HG02610 (cell line): Measurements from ENCODE around the gene FLRT2.

Source experiments
- ATAC-seq: cut with Tn5 transposase; IDR thresholded peaks from one replicate; pipeline ENCODE4 v1.9.1; 2021; ENCODE audit warnings: mild to moderate bottlenecking, moderate library complexity; ENCODE audit not compliant: unreplicated experiment

The FLRT2 gene

GRCh38 chr14:85594217-85594616 is 64.3 kb downstream of the FLRT2 start:
- ATAC-seq = no peak

GRCh38 chr14:85595981-85596380 is 66.0 kb downstream of the FLRT2 start:
- no peak for ATAC-seq

- ATAC-seq = no peak
These were observed 66.6 kb downstream of the FLRT2 start for GRCh38 chr14:85596562-85596961.

GRCh38 chr14:85597701-85598100 is 67.8 kb downstream of the FLRT2 start:
- ATAC-seq = no peak

- no peak for ATAC-seq
These were observed 70.0 kb downstream of the FLRT2 start for GRCh38 chr14:85599939-85600338.

GRCh38 chr14:85601246-85601645 is 71.3 kb downstream of the FLRT2 start:
- no peak for ATAC-seq

GRCh38 chr14:85601690-85602089 is 71.7 kb downstream of the FLRT2 start:
- no peak for ATAC-seq

GRCh38 chr14:85602345-85602744 is 72.4 kb downstream of the FLRT2 start:
- ATAC-seq = no peak

GRCh38 chr14:85604021-85604420 is 74.1 kb downstream of the FLRT2 start:
- no peak for ATAC-seq

GRCh38 chr14:85604714-85605113 is 74.8 kb downstream of the FLRT2 start:
- ATAC-seq = no peak

GRCh38 chr14:85607651-85608081 is 77.7 kb downstream of the FLRT2 start:
- no peak for ATAC-seq

- no peak for ATAC-seq
These were observed 83.6 kb downstream of the FLRT2 start for GRCh38 chr14:85613496-85613895.

- no peak for ATAC-seq
These were observed 86.5 kb downstream of the FLRT2 start for GRCh38 chr14:85616386-85616885.

- no peak for ATAC-seq
These were observed 86.9 kb downstream of the FLRT2 start for GRCh38 chr14:85616886-85617285.

- no peak for ATAC-seq
These were observed 87.8 kb downstream of the FLRT2 start for GRCh38 chr14:85617791-85618190.

- no peak for ATAC-seq
These were observed 88.4 kb downstream of the FLRT2 start for GRCh38 chr14:85618390-85618789.

GRCh38 chr14:85618978-85619377 is 89.0 kb downstream of the FLRT2 start:
- ATAC-seq = no peak

GRCh38 chr14:85619851-85620250 is 89.9 kb downstream of the FLRT2 start:
- no peak for ATAC-seq

- no peak for ATAC-seq
These were observed 91.0 kb downstream of the FLRT2 start for GRCh38 chr14:85620947-85621346.

- ATAC-seq = no peak
These were observed 92.2 kb downstream of the FLRT2 start for GRCh38 chr14:85622106-85622505.

GRCh38 chr14:85622986-85623685 is 93.2 kb downstream of the FLRT2 start:
- no peak for ATAC-seq

- no peak for ATAC-seq
These were observed 96.1 kb downstream of the FLRT2 start for GRCh38 chr14:85625925-85626585.
